Measurements from ENCODE around the gene BICD1. TPM values are rescaled to one million over a fixed set of nuclear protein-coding genes. Genes with fewer than 3 reads are reported as not detected.
"Not testable (repeated sequence)": the region's sequence is repeated elsewhere in the genome, so short reads cannot be mapped to it uniquely, and the experiment has no call there.

Gene BICD1
- polyA plus RNA-seq, 4 donors: 0.45 to 17.0 (median 4.3) TPM

DNA sequence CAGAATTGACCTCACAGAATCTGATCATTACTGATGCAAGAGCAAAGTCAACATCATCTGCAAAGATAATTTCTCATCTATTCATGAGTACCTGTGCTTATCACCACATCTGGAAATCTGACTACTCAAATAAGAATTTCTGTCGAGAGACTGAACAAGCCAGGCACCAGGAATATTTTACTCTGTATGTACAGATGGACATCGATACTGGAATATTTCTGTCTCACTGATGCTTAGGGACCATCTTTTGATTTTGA, 105.2 kb downstream of the BICD1 start:
- no peaks in the 10 kb centered on the region for H3K9me3 ChIP-seq (ENCODE audit: control insufficient read depth in 2 of 2, insufficient read depth in 1 of 2, low read depth in 1 of 2, low read length in 1 of 2)
- no peaks in the 10 kb centered on the region for H3K27me3 ChIP-seq (ENCODE audit: control insufficient read depth in 3 of 3, insufficient read depth in 3 of 3, low read length in 3 of 3)
- no peak overlapping the region for H3K27ac ChIP-seq (ENCODE audit: low read depth in 1 of 3, low read length in 2 of 3)
- DNase-seq (no peak), FAIRE-seq (no peak)
- WGBS, 3 donors: 76 to 86% (median 81%) methylated on average over 2 of the region's 2 CpGs
- no peak overlapping the region for H3K4me3 ChIP-seq (ENCODE audit: low read depth in 1 of 3, low read length in 3 of 3)
- no peaks in the 10 kb centered on the region for H3K4me1 ChIP-seq (ENCODE audit: control insufficient read depth in 3 of 3, insufficient read depth in 2 of 3, low read depth in 1 of 3, low read length in 2 of 3)
- peaks cover 0 to 3% (median 0%) of the 10 kb centered on the region in 3 donors for H3K36me3 ChIP-seq (ENCODE audit: control insufficient read depth in 3 of 3, insufficient read depth in 2 of 3, low read depth in 1 of 3, low read length in 3 of 3)

DNA sequence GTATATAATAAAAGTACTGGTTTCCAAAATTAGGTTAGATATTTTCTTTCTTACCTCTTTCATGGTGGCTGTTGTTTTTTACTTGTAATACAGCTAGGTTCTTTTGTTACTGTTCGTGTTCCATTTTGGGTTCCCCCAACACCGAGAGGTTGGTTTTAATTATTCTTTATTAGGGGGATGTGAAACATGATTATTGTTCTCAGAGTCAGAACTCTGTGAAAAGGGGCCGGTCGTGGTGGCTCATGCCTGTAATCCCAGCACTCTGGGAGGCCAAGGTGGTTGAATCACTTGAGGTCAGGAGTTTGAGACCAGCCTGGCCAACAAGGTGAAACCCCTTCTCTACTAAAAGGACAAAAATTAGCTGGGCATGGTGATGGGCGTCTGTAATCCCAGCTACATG, 108.1 kb downstream of the BICD1 start:
- 91 to 98% (median 95%) methylated on average over 5 of the region's 5 CpGs for WGBS, 3 donors
- no peak for FAIRE-seq

DNA sequence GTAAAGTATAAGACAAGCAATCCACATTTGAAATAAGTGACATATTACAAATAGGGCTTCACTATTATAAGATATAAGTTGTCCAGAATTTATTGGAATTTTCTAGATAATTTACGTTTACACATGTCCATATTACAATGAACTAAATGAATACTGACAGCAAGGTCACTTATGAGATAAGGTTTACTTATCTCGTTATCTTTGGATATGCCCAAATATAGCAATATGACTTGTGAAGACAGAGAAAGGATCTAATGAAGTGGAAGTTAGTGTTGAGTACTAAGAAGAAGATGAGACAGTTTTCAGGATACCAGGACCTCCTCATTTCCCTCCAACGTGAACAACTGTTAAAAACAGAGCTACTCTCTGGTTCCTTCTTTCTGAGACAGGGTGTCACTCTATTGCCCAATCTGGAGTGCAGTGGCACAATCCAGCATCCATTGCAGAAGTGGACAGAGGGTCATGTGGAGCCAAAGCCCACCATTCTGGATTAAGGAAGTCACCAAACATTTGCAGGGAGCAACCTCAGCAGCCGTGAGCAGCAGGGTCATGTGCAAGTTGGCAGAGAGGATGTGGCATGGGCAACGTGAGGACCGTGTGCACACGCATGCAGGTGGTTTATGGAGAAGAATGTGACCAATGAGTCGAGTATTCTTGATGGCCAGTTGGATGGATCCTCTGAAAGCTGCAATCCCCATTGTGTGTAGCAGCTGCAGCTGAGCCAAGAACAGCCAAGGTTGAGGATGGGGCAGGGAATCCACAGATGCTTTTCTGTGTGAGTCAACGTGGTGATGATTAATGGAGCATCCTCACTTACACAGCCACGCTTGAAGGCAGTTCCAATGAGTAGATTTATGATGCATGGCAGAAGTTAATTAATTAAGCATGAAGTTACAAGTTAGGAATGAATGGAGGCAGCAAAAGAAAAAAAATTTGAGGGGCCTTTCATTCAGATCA, 111.0 kb downstream of the BICD1 start:
- no peak for FAIRE-seq
- 90 to 94% (median 93%) methylated on average over 10 of the region's 10 CpGs for WGBS, 3 donors

More for the DNA sequence above, 108.1 kb downstream of the BICD1 start:
- Histone ChIP-seq H3K36me3 (ENCODE audit: control insufficient read depth in 3 of 3, insufficient read depth in 2 of 3, low read depth in 1 of 3, low read length in 3 of 3) (peaks cover 0 to 9% (median 0%) of the 10 kb centered on the region in 3 donors), H3K27me3 (ENCODE audit: control insufficient read depth in 3 of 3, insufficient read depth in 3 of 3, low read length in 3 of 3) (no peaks in the 10 kb centered on the region), H3K4me1 (ENCODE audit: control insufficient read depth in 3 of 3, insufficient read depth in 2 of 3, low read depth in 1 of 3, low read length in 2 of 3) (no peaks in the 10 kb centered on the region), H3K9me3 (ENCODE audit: control insufficient read depth in 2 of 2, insufficient read depth in 1 of 2, low read depth in 1 of 2, low read length in 1 of 2) (no peaks in the 10 kb centered on the region), H3K27ac (ENCODE audit: low read depth in 1 of 3, low read length in 2 of 3) (no peak overlapping the region), H3K4me3 (ENCODE audit: low read depth in 1 of 3, low read length in 3 of 3) (no peak overlapping the region)
- DNase-seq: no peak

DNA sequence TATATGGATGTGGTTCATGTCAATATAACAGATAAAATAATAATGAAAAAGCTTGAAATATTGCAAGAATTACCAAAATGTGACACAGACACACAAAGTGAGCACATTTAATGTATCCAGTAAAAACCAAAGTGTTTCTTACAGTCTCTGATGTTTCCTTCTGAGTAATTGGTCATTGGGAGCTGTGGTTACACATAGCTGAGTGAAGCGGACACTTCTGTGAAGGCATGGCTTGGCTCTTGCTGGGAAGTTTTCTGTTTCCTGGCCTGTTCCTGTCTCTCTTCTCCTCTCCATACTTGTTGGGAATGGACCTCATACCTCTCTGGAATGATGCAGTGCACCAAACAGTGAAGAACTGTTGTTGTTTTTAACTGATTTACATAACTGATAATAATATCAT, 117.3 kb downstream of the BICD1 start:
- DNase-seq (no peak), FAIRE-seq (no peak)
- no peaks in the 10 kb centered on the region for H3K4me1 ChIP-seq (ENCODE audit: control insufficient read depth in 3 of 3, insufficient read depth in 2 of 3, low read depth in 1 of 3, low read length in 2 of 3)
- H3K27ac ChIP-seq (ENCODE audit: low read depth in 1 of 3, low read length in 2 of 3): no peak overlapping the region
- no peaks in the 10 kb centered on the region for H3K27me3 ChIP-seq (ENCODE audit: control insufficient read depth in 3 of 3, insufficient read depth in 3 of 3, low read length in 3 of 3)
- WGBS, 3 donors: 94 to 100% (median 100%) methylated on average over 1 of the region's 1 CpG
- H3K4me3 ChIP-seq (ENCODE audit: low read depth in 1 of 3, low read length in 3 of 3): no peak overlapping the region
- no peaks in the 10 kb centered on the region for H3K9me3 ChIP-seq (ENCODE audit: control insufficient read depth in 2 of 2, insufficient read depth in 1 of 2, low read depth in 1 of 2, low read length in 1 of 2)
- H3K36me3 ChIP-seq (ENCODE audit: control insufficient read depth in 3 of 3, insufficient read depth in 2 of 3, low read depth in 1 of 3, low read length in 3 of 3): peaks cover 0 to 4% (median 0%) of the 10 kb centered on the region in 3 donors

More for the DNA sequence above, 111.0 kb downstream of the BICD1 start:
- H3K27me3 ChIP-seq (ENCODE audit: control insufficient read depth in 3 of 3, insufficient read depth in 3 of 3, low read length in 3 of 3): no peaks in the 10 kb centered on the region
- H3K27ac ChIP-seq (ENCODE audit: low read depth in 1 of 3, low read length in 2 of 3): no peak overlapping the region
- no peaks in the 10 kb centered on the region for H3K9me3 ChIP-seq (ENCODE audit: control insufficient read depth in 2 of 2, insufficient read depth in 1 of 2, low read depth in 1 of 2, low read length in 1 of 2)
- H3K4me1 ChIP-seq (ENCODE audit: control insufficient read depth in 3 of 3, insufficient read depth in 2 of 3, low read depth in 1 of 3, low read length in 2 of 3): no peaks in the 10 kb centered on the region
- no peak for DNase-seq
- H3K4me3 ChIP-seq (ENCODE audit: low read depth in 1 of 3, low read length in 3 of 3): no peak overlapping the region
- peaks cover 0 to 9% (median 0%) of the 10 kb centered on the region in 3 donors for H3K36me3 ChIP-seq (ENCODE audit: control insufficient read depth in 3 of 3, insufficient read depth in 2 of 3, low read depth in 1 of 3, low read length in 3 of 3)

DNA sequence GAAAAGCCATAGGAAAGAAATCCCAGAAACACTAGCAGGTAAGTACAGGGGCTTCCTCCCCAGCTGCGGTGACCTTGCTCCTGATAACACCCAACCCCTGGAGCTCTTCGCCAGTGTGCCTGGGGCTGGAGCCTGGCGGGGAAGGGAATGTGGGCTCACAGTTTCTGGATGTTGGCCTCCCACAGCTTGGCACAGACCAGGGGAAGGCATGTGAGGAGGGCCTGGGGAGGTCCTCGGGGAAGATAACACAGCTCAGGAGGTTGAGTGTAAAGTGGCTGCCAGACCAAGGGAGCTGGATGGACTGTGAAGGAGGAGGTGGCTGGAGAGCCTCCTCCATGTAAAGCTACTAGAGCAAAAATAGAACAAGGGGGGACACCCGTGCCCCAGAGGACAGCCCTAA, 120.1 kb downstream of the BICD1 start:
- H3K4me3 ChIP-seq (ENCODE audit: low read depth in 1 of 3, low read length in 3 of 3): no peak overlapping the region
- H3K4me1 ChIP-seq (ENCODE audit: control insufficient read depth in 3 of 3, insufficient read depth in 2 of 3, low read depth in 1 of 3, low read length in 2 of 3): no peaks in the 10 kb centered on the region

DNA sequence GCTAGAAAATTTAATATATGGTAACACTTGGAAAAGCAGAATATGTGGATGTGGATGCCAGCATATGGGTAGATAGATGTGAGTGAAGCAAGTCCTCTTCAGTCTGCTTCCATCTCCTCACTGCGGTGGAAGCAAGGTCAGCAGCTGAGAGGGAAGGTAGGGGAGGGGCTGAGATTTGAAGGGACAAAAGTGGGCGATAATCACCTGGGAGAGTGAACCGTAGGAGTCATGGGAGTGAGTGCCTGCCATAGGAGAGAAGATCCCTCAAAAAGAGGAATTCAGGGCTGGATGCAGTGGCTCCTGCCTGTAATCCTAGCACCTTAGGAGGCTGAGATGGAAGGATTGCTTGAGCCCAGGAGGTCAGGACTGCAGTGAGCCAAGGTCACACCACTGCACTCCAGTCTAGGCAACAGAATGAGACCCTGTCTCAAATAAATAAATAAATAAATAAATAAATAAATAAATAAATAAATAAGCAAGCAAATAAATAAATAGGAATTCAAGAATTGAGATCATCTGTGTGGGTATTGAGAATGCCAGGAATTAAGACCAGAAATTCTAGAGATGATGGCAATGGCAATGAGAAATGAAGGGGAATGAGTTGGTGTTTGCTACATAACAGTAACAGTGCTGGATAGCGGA, 123.4 kb downstream of the BICD1 start:
- WGBS, 3 donors: 84 to 87% (median 85%) methylated on average over 4 of the region's 4 CpGs
- no peaks in the 10 kb centered on the region for H3K4me1 ChIP-seq (ENCODE audit: control insufficient read depth in 3 of 3, insufficient read depth in 2 of 3, low read depth in 1 of 3, low read length in 2 of 3)
- no peak for FAIRE-seq

More for the DNA sequence above, 120.1 kb downstream of the BICD1 start:
- Histone ChIP-seq H3K9me3 (ENCODE audit: control insufficient read depth in 2 of 2, insufficient read depth in 1 of 2, low read depth in 1 of 2, low read length in 1 of 2) (no peaks in the 10 kb centered on the region), H3K27ac (ENCODE audit: low read depth in 1 of 3, low read length in 2 of 3) (no peak overlapping the region), H3K36me3 (ENCODE audit: control insufficient read depth in 3 of 3, insufficient read depth in 2 of 3, low read depth in 1 of 3, low read length in 3 of 3) (peaks cover 0 to 4% (median 0%) of the 10 kb centered on the region in 3 donors), H3K27me3 (ENCODE audit: control insufficient read depth in 3 of 3, insufficient read depth in 3 of 3, low read length in 3 of 3) (no peaks in the 10 kb centered on the region)
- DNase-seq (no peak), FAIRE-seq (no peak)
- WGBS, 3 donors: 90 to 92% (median 91%) methylated on average over 5 of the region's 5 CpGs

DNA sequence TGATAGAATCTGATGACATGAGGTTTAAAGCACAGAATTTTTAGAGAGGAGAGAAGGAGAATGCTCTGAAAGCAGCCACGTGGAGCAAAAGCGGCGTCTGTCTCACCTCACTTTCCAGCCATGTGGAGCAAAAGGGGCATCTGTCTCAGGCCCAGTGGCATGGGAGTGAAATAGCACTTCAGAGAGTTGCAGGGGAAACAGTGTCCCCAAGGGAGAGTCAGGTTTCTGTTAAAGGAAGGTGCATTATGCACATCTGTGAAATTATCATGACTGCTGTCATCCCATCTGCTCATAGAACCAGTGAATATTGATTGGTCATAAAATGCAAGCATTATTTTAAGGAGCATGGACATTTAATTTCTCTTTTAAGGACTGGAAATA, 124.0 kb downstream of the BICD1 start:
- Histone ChIP-seq H3K27me3 (ENCODE audit: control insufficient read depth in 3 of 3, insufficient read depth in 3 of 3, low read length in 3 of 3) (no peaks in the 10 kb centered on the region), H3K27ac (ENCODE audit: low read depth in 1 of 3, low read length in 2 of 3) (no peak overlapping the region), H3K4me1 (ENCODE audit: control insufficient read depth in 3 of 3, insufficient read depth in 2 of 3, low read depth in 1 of 3, low read length in 2 of 3) (no peaks in the 10 kb centered on the region), H3K9me3 (ENCODE audit: control insufficient read depth in 2 of 2, insufficient read depth in 1 of 2, low read depth in 1 of 2, low read length in 1 of 2) (no peaks in the 10 kb centered on the region), H3K36me3 (ENCODE audit: control insufficient read depth in 3 of 3, insufficient read depth in 2 of 3, low read depth in 1 of 3, low read length in 3 of 3) (peaks cover 0 to 4% (median 0%) of the 10 kb centered on the region in 3 donors), H3K4me3 (ENCODE audit: low read depth in 1 of 3, low read length in 3 of 3) (no peak overlapping the region)
- no peak for FAIRE-seq
- DNase-seq: no peak
- 86 to 97% (median 91%) methylated on average over 3 of the region's 3 CpGs for WGBS, 3 donors

More for the DNA sequence above, 123.4 kb downstream of the BICD1 start:
- no peak for DNase-seq
- H3K9me3 ChIP-seq (ENCODE audit: control insufficient read depth in 2 of 2, insufficient read depth in 1 of 2, low read depth in 1 of 2, low read length in 1 of 2): no peaks in the 10 kb centered on the region
- peaks cover 0 to 4% (median 0%) of the 10 kb centered on the region in 3 donors for H3K36me3 ChIP-seq (ENCODE audit: control insufficient read depth in 3 of 3, insufficient read depth in 2 of 3, low read depth in 1 of 3, low read length in 3 of 3)
- no peak overlapping the region for H3K4me3 ChIP-seq (ENCODE audit: low read depth in 1 of 3, low read length in 3 of 3)
- no peak overlapping the region for H3K27ac ChIP-seq (ENCODE audit: low read depth in 1 of 3, low read length in 2 of 3)
- H3K27me3 ChIP-seq (ENCODE audit: control insufficient read depth in 3 of 3, insufficient read depth in 3 of 3, low read length in 3 of 3): no peaks in the 10 kb centered on the region

DNA sequence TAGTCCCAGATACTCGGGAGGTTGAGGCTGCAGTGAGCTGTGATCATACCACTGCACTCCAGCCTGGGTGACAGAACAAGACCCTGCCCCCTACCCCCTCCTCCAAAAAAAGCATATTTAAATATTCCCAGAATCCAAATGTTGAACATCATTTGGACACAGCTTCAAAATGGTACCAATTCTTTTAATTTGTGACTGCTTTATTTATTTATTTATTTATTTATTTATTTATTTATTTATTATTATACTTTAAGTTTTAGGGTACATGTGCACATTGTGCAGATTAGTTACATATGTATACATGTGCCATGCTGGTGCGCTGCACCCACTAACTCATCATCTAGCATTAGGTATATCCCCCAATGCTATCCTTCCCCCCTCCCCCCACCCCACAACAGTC, 124.7 kb downstream of the BICD1 start:
- not testable (repeated sequence) for H3K4me1 ChIP-seq (ENCODE audit: control insufficient read depth in 3 of 3, insufficient read depth in 2 of 3, low read depth in 1 of 3, low read length in 2 of 3)
- 93 to 98% (median 96%) methylated on average over 2 of the region's 2 CpGs for WGBS, 3 donors

More for the DNA sequence above, 124.7 kb downstream of the BICD1 start:
- not testable (repeated sequence) for H3K27me3 ChIP-seq (ENCODE audit: control insufficient read depth in 3 of 3, insufficient read depth in 3 of 3, low read length in 3 of 3); H3K27ac ChIP-seq (ENCODE audit: low read depth in 1 of 3, low read length in 2 of 3); H3K4me3 ChIP-seq (ENCODE audit: low read depth in 1 of 3, low read length in 3 of 3); H3K9me3 ChIP-seq (ENCODE audit: control insufficient read depth in 2 of 2, insufficient read depth in 1 of 2, low read depth in 1 of 2, low read length in 1 of 2); FAIRE-seq; DNase-seq; H3K36me3 ChIP-seq (ENCODE audit: control insufficient read depth in 3 of 3, insufficient read depth in 2 of 3, low read depth in 1 of 3, low read length in 3 of 3)
